Neural cell (in vitro differentiated cells): ENCODE measurements around the gene ADAR. TPM values are rescaled to one million over a fixed set of nuclear protein-coding genes. Genes with fewer than 3 reads are reported as not detected.

Experiments
- H2AFZ ChIP-seq: fragments of 200-600, 300-800 bp; sonication (generic), shearing (Covaris generic); 2 replicates; pipeline ENCODE4 v1.6.0; 2014; ENCODE audit warnings: low read depth, mild to moderate bottlenecking, antibody characterized with exemption, low read length, moderate library complexity
- H3F3A ChIP-seq: fragments of 200-600 bp; shearing (Covaris generic); 2 replicates; pipeline ENCODE4 v1.6.1; 2016; ENCODE audit warnings: mild to moderate bottlenecking, moderate library complexity, mixed read lengths, antibody characterized with exemption, low read length; ENCODE audit not compliant: insufficient read depth, poor library complexity, severe bottlenecking
- H3K27ac ChIP-seq: fragments of 200-600, 300-800 bp; sonication (generic), shearing (Covaris generic); 2 replicates; pipeline ENCODE4 v1.5.1; 2014; ENCODE audit warnings: mild to moderate bottlenecking, low read length, moderate library complexity
- H3K27me3 ChIP-seq: fragments of 300-800, 200-600 bp; sonication (generic), shearing (Covaris generic); 2 replicates; pipeline ENCODE4 v1.6.0; 2014; ENCODE audit warnings: mild to moderate bottlenecking, low read depth, low read length, moderate library complexity; ENCODE audit not compliant: insufficient read depth
- H3K36me3 ChIP-seq: fragments of 300-800, 200-600 bp; sonication (generic), shearing (Covaris generic); 2 replicates; pipeline ENCODE4 v1.5.1; 2014; ENCODE audit warnings: mild to moderate bottlenecking, antibody characterized with exemption, low read length, moderate library complexity; ENCODE audit not compliant: insufficient read depth
- H3K4me2 ChIP-seq: fragments of 300-800, 200-600 bp; sonication (generic), shearing (Covaris generic); 2 replicates; pipeline ENCODE4 v1.6.0; 2014; ENCODE audit warnings: mild to moderate bottlenecking, low read length
- H3K4me3 ChIP-seq: fragments of 300-800, 200-600 bp; sonication (generic), shearing (Covaris generic); 2 replicates; pipeline ENCODE4 v1.5.1; 2014; ENCODE audit warnings: mild to moderate bottlenecking, low read length, moderate library complexity
- H3K79me2 ChIP-seq: fragments of 200-600 bp; shearing (Covaris generic); replicated peaks from 2 replicates; pipeline ENCODE4 v1.6.0; 2014; ENCODE audit warnings: mild to moderate bottlenecking, low read length, moderate library complexity; ENCODE audit not compliant: insufficient read depth
- H3K9ac ChIP-seq: fragments of 300-800, 200-600 bp; sonication (generic), shearing (Covaris generic); 2 replicates; pipeline ENCODE4 v1.6.1; 2016; ENCODE audit warnings: mild to moderate bottlenecking, low read length, mixed read lengths
- H3K9me2 ChIP-seq: fragments of 200-600 bp; shearing (Covaris generic); 2 replicates; pipeline ENCODE4 v1.6.1; 2016; ENCODE audit warnings: mild to moderate bottlenecking, low read length, mixed read lengths; ENCODE audit not compliant: insufficient read depth
- H3K9me3 ChIP-seq: fragments of 200-600, 300-800 bp; sonication (generic), shearing (Covaris generic); 2 replicates; pipeline ENCODE4 v1.6.1; 2016; ENCODE audit warnings: mild to moderate bottlenecking, mixed run types, low read length, moderate library complexity, mixed read lengths
- H4K20me1 ChIP-seq: fragments of 200-600 bp; shearing (Covaris generic); 2 replicates; pipeline ENCODE4 v1.6.1; 2016; ENCODE audit warnings: mild to moderate bottlenecking, mixed run types; ENCODE audit not compliant: insufficient read depth
- EP300 ChIP-seq: fragments of 450-650 bp; conservative IDR thresholded peaks from 2 replicates; pipeline ENCODE4 v1.6.1; 2014; ENCODE audit warnings: antibody characterized with exemption, mild to moderate bottlenecking, moderate library complexity; ENCODE audit not compliant: poor library complexity, severe bottlenecking
- EZH2 ChIP-seq: fragments of 200-600, 300-800 bp; shearing (Covaris generic), sonication (generic); IDR thresholded peaks from 2 replicates; pipeline ENCODE4 v1.6.1; 2014; ENCODE audit warnings: antibody characterized with exemption, low read length, borderline replicate concordance, mild to moderate bottlenecking; ENCODE audit not compliant: insufficient read depth, poor library complexity, severe bottlenecking
- MXI1 ChIP-seq: fragments of 450-650 bp; conservative IDR thresholded peaks from 2 replicates; pipeline ENCODE4 v1.6.1; 2014; ENCODE audit warnings: antibody characterized with exemption, mild to moderate bottlenecking; ENCODE audit not compliant: poor library complexity, severe bottlenecking
- POLR2AphosphoS5 ChIP-seq: IDR thresholded peaks from 2 replicates; pipeline ENCODE4 v1.6.1; 2012
- RAD21 ChIP-seq: fragments of 450-650 bp; conservative IDR thresholded peaks from 2 replicates; pipeline ENCODE4 v1.6.1; 2014; ENCODE audit warnings: antibody characterized with exemption, mild to moderate bottlenecking, moderate library complexity
- SMC3 ChIP-seq: fragments of 450-650 bp; conservative IDR thresholded peaks from 2 replicates; pipeline ENCODE4 v1.6.1; 2014; ENCODE audit warnings: antibody characterized with exemption, mild to moderate bottlenecking, moderate library complexity; ENCODE audit not compliant: poor library complexity
- TAF1 ChIP-seq: IDR thresholded peaks from 2 replicates; pipeline ENCODE4 v1.6.1; 2012; ENCODE audit warnings: low read depth
- polyA plus RNA-seq: library from polyadenylated mRNA; depleted of rRNA; stranded (reverse); fragments of >200 nt; gene quantifications from 2 replicates; pipeline ENCODE4 v1.2.3, GENCODE V29; 2014
- TF ChIP-seq, protein P1 (sequence below): IDR thresholded peaks from 2 replicates; pipeline ENCODE4 v1.6.1; 2012; ENCODE audit warnings: borderline replicate concordance
- TF ChIP-seq, protein P2 (sequence below): fragments of 450-650 bp; IDR thresholded peaks from 2 replicates; pipeline ENCODE4 v1.5.1; 2014; ENCODE audit warnings: antibody characterized with exemption, mild to moderate bottlenecking, moderate library complexity; ENCODE audit not compliant: poor library complexity, severe bottlenecking

The ADAR gene
- polyA plus RNA-seq, 1 donor from 2014 or later = 51.4 TPM

DNA sequence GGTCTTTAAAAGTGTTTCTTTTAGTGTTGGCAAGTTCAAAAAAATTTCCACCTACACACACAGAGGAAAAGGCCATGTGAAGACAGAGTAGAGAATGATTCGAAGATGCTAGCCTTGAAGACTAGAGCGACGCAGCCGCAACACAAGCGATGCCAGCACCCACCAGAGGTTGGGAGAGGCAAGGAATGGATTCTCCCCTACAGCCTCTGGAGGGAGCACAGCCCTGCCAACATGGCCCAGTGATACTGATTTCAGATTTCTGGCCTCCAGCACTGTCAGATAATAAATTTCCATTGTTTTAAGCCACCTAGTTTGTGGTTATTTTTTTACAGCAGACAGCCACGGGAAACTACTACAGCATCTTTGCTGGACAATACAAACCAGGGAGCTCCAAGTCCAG lies 6.9 kb upstream of the ADAR start:
- Histone ChIP-seq H3K79me2 (peaks cover 25% of the 10 kb centered on the region), H3K27me3 (no peaks in the 10 kb centered on the region), H4K20me1 (no peaks in the 10 kb centered on the region), H3K27ac (no peak overlapping the region), H3F3A (no peaks in the 10 kb centered on the region), H3K4me2 (no peak overlapping the region), H2AFZ (no peak overlapping the region), H3K9me3 (no peaks in the 10 kb centered on the region), H3K9ac (no peak overlapping the region), H3K36me3 (no peaks in the 10 kb centered on the region), H3K4me3 (no peak overlapping the region), H3K9me2 (no peaks in the 10 kb centered on the region)
- TF ChIP-seq TAF1 = no peak
- no peak for TF ChIP-seq MXI1
- no peak for TF ChIP-seq POLR2AphosphoS5
- no peak for TF ChIP-seq SMC3
- no peak for TF ChIP-seq EP300
- no peak for TF ChIP-seq RAD21
- TF ChIP-seq, protein P1, sequence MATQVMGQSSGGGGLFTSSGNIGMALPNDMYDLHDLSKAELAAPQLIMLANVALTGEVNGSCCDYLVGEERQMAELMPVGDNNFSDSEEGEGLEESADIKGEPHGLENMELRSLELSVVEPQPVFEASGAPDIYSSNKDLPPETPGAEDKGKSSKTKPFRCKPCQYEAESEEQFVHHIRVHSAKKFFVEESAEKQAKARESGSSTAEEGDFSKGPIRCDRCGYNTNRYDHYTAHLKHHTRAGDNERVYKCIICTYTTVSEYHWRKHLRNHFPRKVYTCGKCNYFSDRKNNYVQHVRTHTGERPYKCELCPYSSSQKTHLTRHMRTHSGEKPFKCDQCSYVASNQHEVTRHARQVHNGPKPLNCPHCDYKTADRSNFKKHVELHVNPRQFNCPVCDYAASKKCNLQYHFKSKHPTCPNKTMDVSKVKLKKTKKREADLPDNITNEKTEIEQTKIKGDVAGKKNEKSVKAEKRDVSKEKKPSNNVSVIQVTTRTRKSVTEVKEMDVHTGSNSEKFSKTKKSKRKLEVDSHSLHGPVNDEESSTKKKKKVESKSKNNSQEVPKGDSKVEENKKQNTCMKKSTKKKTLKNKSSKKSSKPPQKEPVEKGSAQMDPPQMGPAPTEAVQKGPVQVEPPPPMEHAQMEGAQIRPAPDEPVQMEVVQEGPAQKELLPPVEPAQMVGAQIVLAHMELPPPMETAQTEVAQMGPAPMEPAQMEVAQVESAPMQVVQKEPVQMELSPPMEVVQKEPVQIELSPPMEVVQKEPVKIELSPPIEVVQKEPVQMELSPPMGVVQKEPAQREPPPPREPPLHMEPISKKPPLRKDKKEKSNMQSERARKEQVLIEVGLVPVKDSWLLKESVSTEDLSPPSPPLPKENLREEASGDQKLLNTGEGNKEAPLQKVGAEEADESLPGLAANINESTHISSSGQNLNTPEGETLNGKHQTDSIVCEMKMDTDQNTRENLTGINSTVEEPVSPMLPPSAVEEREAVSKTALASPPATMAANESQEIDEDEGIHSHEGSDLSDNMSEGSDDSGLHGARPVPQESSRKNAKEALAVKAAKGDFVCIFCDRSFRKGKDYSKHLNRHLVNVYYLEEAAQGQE = no peak
- TF ChIP-seq, protein P2, sequence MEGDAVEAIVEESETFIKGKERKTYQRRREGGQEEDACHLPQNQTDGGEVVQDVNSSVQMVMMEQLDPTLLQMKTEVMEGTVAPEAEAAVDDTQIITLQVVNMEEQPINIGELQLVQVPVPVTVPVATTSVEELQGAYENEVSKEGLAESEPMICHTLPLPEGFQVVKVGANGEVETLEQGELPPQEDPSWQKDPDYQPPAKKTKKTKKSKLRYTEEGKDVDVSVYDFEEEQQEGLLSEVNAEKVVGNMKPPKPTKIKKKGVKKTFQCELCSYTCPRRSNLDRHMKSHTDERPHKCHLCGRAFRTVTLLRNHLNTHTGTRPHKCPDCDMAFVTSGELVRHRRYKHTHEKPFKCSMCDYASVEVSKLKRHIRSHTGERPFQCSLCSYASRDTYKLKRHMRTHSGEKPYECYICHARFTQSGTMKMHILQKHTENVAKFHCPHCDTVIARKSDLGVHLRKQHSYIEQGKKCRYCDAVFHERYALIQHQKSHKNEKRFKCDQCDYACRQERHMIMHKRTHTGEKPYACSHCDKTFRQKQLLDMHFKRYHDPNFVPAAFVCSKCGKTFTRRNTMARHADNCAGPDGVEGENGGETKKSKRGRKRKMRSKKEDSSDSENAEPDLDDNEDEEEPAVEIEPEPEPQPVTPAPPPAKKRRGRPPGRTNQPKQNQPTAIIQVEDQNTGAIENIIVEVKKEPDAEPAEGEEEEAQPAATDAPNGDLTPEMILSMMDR = no peak
- TF ChIP-seq EZH2 = no peak

DNA sequence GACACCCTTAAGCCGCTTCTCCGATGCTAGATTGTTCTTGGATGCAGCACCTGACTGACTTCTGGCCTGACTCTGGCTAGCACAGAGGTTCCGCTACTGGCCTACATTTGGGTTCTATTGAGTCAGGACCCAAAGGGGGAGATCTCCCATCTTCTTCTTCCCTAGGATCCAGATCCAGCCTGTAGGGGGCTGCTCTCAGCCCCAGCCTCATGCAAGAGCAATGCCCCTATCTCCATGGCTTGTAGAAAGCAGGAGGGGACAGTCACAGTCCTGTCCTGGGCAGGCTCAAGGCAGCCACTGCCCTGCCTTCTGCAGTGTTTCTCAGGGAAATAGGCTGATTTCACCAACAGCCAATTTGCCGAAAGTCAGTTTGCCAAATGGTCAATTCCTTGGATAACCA lies 6.3 kb upstream of the ADAR start:
- H4K20me1 ChIP-seq = no peaks in the 10 kb centered on the region

More for the DNA sequence above, 6.3 kb upstream of the ADAR start:
- H3K9me2 ChIP-seq = no peaks in the 10 kb centered on the region
- no peaks in the 10 kb centered on the region for H3K27me3 ChIP-seq
- no peaks in the 10 kb centered on the region for H3F3A ChIP-seq
- H3K9ac ChIP-seq = no peak overlapping the region
- no peak overlapping the region for H3K27ac ChIP-seq
- H3K36me3 ChIP-seq = no peaks in the 10 kb centered on the region
- no peak overlapping the region for H2AFZ ChIP-seq
- H3K4me3 ChIP-seq = no peak overlapping the region
- TF ChIP-seq POLR2AphosphoS5 (no peak), EZH2 (no peak), EP300 (no peak), RAD21 (no peak), MXI1 (no peak), SMC3 (no peak), TAF1 (no peak)
- TF ChIP-seq, protein P2 = no peak
- TF ChIP-seq, protein P1 = no peak
- H3K4me2 ChIP-seq = no peak overlapping the region
- H3K9me3 ChIP-seq = no peaks in the 10 kb centered on the region
- H3K79me2 ChIP-seq = peaks cover 25% of the 10 kb centered on the region
